Fibroblast of upper back skin (primary cell): ENCODE data around the gene USP10.

ENCODE experiments used
- DNase-seq: peaks from one replicate; pipeline ENCODE4 v3.0.0-alpha.2; 2013

The USP10 gene

GRCh38 chr16:84778720-84779119 lies 78.9 kb downstream of the USP10 start:
- DNase-seq, result no peak

DNA sequence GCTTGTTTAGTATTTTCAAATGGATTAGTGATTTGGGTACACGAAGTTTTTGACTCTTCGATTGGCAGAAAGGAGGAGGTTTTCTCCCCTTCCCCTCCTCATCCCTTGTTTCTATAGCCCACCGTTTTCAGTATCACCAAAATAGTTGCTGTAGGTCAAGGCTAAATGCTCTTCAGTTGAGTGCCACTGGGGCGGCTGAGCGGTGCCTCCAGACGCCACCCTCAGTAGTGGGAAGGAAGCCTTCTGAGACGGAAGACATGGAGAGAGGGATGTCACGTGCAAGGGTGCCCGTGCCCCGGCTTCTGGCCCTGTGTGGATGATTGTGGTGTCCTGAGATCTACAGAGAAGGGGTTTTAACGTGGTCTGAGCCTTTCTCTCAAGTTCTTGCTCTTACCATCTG lies 80.3 kb downstream of the USP10 start:
- no peak for DNase-seq

- DNase-seq, result no peak
These were observed 81.0 kb downstream of the USP10 start for GRCh38 chr16:84780544-84781376.

DNA sequence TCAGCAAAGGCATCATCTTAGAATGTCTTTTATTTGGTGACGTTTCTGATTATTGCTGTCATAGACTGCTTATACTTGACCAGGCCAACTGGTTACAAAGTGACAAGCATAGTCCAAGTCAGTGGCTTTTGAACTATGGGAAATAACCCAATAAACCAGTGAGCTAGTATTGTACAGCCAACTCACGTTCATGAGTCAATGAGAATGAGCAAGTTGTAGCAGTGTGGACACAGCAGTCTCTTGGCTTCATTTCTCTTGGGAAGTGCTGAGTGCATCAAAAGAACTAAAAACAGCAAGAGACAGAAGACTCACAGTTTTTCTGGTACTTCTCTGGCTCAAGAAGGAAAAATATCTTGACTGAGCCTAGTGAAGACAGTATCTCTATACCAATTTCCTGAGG lies 83.0 kb downstream of the USP10 start:
- DNase-seq, result no peak

- DNase-seq, result peak; percentile 93
These were observed 86.2 kb downstream of the USP10 start for GRCh38 chr16:84785843-84786581.

DNA sequence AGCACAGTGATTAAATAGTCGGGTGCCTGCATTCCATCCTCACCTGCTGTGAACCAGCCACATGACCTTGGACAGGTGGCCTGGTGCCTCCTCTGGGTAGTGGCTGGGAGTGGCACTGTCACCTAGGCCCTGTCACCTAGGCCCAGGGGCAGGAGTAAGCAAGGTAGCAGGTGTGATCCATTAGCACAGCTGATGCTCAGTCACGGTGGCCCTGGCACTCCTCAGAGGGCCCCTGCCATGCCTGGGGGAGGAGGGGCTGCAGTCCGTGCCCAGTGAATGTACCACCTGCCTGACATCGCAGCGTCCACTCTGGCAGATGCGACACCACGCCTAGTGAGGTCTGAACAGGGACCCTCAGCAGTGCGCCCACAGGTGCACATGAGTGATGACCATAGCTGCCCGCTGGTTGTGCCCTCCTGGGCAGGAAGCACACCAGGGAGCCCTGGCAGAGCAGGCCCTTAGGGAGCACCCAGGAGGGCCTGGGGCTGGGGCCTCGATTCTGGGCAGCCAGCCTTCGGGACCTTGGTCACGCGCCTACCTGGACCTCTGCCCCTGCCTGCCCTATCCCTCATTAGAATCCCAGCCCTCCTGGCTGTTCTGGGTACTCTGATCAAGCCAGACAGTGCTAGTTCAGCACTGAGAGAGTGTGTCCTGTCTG lies 86.9 kb downstream of the USP10 start:
- DNase-seq, result no peak

GRCh38 chr16:84787263-84787622 lies 87.4 kb downstream of the USP10 start:
- DNase-seq, result no peak

- peak; percentile 89 for DNase-seq
These were observed 89.2 kb downstream of the USP10 start for GRCh38 chr16:84788920-84789391.

- DNase-seq, result no peak
These were observed 89.6 kb downstream of the USP10 start for GRCh38 chr16:84789431-84789830.

DNA sequence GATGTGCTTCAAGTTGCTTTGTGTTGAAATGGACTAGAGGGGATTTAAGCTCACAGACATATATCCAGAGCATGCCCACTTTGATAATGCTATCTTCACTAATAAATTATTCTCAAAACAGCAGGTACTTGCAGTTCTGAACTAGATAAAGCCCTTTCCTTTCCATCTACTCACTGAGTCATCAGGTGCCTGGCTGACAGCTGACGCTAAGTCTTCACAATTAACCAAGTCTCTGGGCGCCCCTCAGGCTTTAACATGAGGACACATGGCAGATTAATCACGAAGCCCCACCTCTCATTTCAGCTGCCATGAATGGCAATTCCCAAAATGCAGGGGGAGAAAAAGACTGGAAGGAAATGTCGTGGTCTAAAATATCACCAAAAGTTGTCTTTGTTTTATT lies 90.5 kb downstream of the USP10 start:
- no peak for DNase-seq

- peak; percentile 76 for DNase-seq
These were observed 91.3 kb downstream of the USP10 start for GRCh38 chr16:84791088-84791487.

DNA sequence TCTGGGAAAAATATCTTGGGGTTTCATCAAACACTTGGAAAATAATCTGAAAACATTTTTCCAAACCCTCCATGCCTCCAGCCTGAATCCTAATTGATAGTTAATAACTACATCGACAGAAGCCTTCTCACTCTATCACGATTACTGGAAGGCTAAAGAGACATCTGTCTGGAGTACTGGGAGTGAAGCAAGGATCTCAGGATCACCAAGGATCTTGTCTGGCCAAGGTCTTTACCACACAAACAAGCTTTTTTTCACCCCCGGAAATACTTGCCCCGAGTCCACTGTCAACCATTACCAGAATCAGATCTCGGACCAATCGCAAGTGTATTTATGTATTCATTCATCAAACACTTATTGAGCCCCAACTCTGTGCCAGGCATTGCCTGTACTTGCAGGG lies 91.7 kb downstream of the USP10 start:
- DNase-seq, result no peak

DNA sequence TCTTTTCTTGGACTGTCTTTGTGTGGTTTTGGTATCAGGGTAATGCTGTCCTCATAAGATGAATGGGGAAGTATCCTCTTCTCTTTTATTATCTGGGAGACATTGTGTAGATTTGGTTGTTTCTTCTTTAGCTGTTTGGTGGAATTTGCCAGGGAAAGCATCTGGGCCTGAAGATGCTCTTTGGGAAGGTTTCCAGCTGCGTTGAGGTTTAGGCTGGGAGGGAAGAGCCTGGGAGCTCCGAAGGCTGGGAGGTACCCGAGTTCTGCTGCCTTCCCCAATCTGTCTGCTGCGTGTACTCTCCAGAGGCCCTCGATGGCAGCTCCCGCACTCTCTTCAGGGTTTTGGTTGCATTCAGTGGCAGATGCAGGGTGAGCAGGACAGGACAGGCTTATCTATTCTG lies 94.4 kb downstream of the USP10 start:
- DNase-seq, result no peak

DNA sequence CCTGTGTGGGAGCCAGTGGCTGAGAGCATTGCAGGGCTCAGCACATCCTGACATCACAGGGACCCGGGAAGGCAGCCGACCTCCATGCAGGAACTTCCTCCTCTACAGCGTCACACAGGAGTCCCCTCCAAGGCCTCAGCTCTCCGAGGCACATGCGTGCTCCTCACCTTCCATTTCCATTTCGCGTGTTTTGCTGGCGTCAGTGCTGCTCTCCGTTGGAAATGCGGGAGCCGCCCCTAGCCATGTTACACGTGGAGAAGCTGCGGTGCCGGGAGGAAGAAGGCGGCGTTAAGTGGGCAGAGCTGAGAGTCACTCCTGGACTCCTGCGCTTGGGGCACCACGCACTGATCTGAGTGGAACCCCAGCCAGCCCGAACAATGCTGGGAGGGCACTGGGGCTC lies 94.8 kb downstream of the USP10 start:
- no peak for DNase-seq

DNA sequence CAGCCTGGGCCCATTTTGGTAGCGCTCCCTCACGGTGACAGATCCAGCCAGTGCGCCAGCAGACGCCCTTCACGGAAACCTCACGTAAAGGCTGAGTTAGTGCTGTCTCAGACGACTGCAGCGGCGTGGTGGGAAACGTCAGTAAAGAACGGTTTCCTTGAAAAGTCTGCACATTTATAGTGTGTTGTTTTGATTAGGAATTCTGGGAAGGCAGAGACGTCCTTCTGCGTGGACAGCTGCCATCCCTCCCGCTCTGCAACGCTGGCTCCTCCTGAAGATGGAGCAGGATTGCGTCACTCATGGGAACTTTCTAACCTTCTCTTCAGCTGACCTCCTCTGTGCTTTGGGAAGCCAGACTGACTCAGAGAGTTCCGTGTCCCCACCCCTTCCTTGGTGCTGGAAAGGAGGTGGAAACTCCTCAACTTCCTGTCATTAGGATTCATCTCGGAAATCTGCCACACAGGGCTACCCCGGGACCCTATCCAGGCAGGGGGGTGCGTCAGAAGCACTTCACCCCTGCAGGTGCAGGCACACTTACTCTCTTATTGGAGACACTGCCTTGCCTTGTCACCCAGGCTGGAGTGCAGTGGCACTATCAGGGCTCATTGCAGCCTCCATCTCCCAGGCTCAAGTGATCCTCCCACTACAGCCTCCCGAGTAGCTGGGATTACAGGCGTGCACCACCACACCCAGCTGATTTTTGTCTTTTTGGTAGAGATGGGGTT lies 95.7 kb downstream of the USP10 start:
- peak; percentile 90 for DNase-seq

- DNase-seq, result no peak
These were observed 100.6 kb downstream of the USP10 start for GRCh38 chr16:84800158-84800978.

DNA sequence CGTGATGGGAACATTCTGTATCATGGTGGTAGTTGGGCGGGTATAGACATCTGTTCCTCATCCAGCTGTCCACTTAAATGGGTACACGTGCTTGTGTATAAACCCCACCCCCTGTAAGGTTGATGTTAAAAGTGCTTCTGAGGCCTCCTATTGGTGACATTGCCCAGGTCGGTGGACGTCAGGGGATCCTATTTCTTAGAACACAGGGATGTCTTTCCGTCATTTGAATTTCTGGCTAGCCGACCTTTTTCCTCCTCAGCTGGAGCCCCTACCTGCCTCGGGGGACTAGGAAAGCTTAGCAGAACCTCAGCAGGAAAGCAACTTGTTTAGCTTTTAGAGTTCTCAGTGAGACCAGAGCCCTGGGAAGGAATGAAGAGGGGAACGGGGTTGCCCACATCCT lies 103.3 kb downstream of the USP10 start:
- DNase-seq, result no peak

GRCh38 chr16:84804326-84804725 lies 104.5 kb downstream of the USP10 start:
- DNase-seq, result no peak

GRCh38 chr16:84806256-84806889 lies 106.6 kb downstream of the USP10 start:
- peak; percentile 92 for DNase-seq

DNA sequence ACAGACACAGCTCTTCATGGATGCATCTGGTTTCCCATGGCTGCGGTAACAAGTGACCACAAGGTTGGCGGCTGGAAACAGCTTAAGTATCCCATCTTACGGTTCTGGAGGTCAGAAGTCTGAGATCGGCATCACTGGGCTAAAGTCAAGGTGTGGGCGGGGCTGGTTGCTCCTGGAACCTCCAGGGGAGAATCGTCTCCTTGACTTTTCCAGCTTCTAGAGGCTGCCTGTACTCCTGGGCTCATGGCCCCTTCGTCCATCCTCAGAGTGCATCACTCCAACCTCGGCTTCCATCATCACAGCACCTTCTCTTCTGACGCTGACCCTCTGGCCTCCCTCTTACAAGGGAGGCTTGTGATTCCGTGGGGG lies 107.1 kb downstream of the USP10 start:
- no peak for DNase-seq

- DNase-seq, result no peak
These were observed 108.0 kb downstream of the USP10 start for GRCh38 chr16:84807776-84808175.

DNA sequence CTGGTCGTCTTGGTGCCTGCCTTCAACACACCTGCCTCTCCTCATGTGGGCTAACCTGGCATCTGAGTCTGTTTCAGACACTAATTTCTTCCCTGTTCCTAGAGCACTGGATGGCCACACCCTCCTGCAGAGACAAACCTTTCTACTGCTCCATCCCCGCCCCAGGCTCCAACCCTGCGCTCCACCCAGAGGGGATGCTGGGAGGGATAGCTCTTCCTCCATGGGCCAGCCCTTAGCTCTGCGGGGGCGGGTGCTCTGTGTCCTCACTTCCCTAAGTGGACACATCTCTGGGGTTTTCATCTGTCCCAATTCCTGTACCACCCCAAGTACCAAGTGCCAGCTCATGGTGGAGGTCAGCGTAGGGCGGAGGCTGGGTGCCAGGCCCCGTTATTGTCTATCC lies 109.0 kb downstream of the USP10 start:
- no peak for DNase-seq
